ENCODE results near the gene TRPM4.
A peak's percentile ranks its signal among the peaks of the same experiment; 100 is the strongest.
"Not testable (repeated sequence)": the region's sequence is repeated elsewhere in the genome, so short reads cannot be mapped to it uniquely, and the experiment has no call there.

TRPM4 gene

GRCh38 chr19:49126575-49126974 is 31.0 kb upstream of the TRPM4 start:
- TF ChIP-seq LEF1 (IDR thresholded peaks at IDR 0.05; ENCODE audit: borderline replicate concordance) (no peak), ZNF384 (IDR thresholded peaks at IDR 0.05) (peak; percentile 19; the same call in 1 of the 2 replicates)
- DNase-seq (ENCODE audit: extremely low spot score) = no peak
- POLR2A ChIA-PET = interaction anchor here (1.8 kb wide), 1 partner anchor 9 kb away, joined by 9 read pairs; no protein-coding TSS in a partner anchor
- CTCF ChIA-PET = no interaction called here

DNA sequence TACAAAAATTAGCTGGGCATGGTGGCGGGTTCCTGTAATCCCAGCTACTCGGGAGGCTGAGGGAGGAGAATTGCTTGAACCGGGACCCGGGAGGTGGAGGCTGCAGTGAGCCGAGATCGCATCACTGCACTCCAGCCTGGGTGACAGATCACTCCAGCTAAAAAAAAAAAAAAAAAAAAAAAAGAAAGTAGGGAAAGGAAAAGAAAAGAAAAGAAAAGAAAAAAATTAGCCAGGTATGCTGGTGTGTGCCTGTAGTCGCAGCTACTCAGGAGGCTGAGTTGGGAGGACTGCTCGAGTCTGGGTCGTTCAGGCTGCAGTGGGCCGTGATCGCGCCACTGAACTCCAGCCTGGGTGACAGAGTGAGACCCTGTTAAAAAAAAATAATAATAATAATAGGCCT is 30.4 kb upstream of the TRPM4 start:
- POLR2A ChIA-PET = interaction anchor here (0.9 to 1.8 kb wide), 5 partner anchors 9 to 15 kb away, joined by 4 to 12 read pairs (median 7); partner anchors contain the start of gene LIN7B
- 0 out of 2 replicates have a peak, but pooled peaks have one; percentile 6 for TF ChIP-seq ZNF384 (IDR thresholded peaks at IDR 0.05)
- CTCF ChIA-PET = interaction anchor here (0.6 to 2.1 kb wide), 5 partner anchors 18 to 98 kb away, joined by 3 to 6 read pairs (median 4); no protein-coding TSS in a partner anchor
- DNase-seq (ENCODE audit: extremely low spot score) = not testable (repeated sequence)

- ChIA-PET POLR2A (interaction anchor here (0.6 to 1.8 kb wide), 7 partner anchors 8 to 23 kb away, joined by 4 to 12 read pairs (median 7); partner anchors contain the start of gene LIN7B), CTCF (interaction anchor here (0.6 to 2.1 kb wide), 5 partner anchors 17 to 97 kb away, joined by 3 to 6 read pairs (median 4); no protein-coding TSS in a partner anchor)
- DNase-seq (ENCODE audit: extremely low spot score) = peak; percentile 98
- TF ChIP-seq, protein P1, sequence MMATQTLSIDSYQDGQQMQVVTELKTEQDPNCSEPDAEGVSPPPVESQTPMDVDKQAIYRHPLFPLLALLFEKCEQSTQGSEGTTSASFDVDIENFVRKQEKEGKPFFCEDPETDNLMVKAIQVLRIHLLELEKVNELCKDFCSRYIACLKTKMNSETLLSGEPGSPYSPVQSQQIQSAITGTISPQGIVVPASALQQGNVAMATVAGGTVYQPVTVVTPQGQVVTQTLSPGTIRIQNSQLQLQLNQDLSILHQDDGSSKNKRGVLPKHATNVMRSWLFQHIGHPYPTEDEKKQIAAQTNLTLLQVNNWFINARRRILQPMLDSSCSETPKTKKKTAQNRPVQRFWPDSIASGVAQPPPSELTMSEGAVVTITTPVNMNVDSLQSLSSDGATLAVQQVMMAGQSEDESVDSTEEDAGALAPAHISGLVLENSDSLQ (IDR thresholded peaks at IDR 0.05) = peak; percentile 81
- TF ChIP-seq L3MBTL2 (conservative IDR thresholded peaks at IDR 0.05) = peak; percentile 98
- TF ChIP-seq SUZ12 (IDR thresholded peaks at IDR 0.05) = no peak
Observed at GRCh38 chr19:49127674-49128544, 29.7 kb upstream of the TRPM4 start.

DNA sequence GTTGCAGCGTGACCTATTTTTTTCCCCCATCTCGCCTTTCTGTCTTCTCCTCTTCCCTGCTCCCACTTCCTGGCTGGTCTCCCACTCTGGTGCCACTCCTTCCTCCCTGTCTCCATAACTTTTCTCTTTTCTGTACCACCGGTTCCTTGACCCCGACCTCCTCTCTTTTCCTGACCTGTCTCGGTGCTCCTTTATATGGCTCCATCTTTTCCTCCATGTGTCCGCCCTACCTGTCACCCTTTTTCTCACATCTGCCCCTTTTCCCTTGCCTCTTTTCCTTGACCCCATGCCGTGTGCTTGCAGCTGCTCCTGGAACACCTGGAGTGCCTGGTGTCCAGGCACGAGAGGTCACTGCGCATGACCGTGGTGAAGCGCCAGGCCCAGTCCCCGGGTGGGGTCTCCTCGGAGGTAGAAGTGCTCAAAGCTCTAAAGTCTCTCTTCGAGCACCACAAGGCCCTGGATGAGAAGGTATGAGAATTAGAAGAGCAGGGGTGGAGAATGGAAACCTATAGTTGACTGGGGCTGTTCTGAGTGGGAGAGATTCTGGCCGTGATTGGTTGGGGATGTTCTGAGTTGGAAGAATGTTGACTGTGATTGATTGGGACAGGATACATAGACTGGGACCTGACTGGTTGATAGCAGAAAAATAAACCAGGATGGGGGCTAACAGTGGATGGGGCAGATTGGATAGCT is 28.9 kb upstream of the TRPM4 start:
- no peak for TF ChIP-seq L3MBTL2 (conservative IDR thresholded peaks at IDR 0.05)
- TF ChIP-seq BHLHE40 (IDR thresholded peaks at IDR 0.05; ENCODE audit: borderline replicate concordance) = no peak
- TF ChIP-seq CTBP1 (IDR thresholded peaks at IDR 0.05; ENCODE audit: borderline replicate concordance) = no peak
- TF ChIP-seq, protein P1 (IDR thresholded peaks at IDR 0.05) = 0 out of 2 replicates have a peak, but pooled peaks have one; percentile 49
- DNase-seq (ENCODE audit: extremely low spot score) = no peak
- POLR2A ChIA-PET = interaction anchor here (0.8 to 1.8 kb wide), 4 partner anchors 7 to 20 kb away, joined by 7 to 11 read pairs (median 8); partner anchors contain the start of gene LIN7B
- CTCF ChIA-PET = interaction anchor here (1.3 to 2.1 kb wide), 2 partner anchors 18 to 22 kb away, joined by 4 to 6 read pairs; no protein-coding TSS in a partner anchor

- CTCF ChIA-PET = interaction anchor here (2.1 kb wide), 1 partner anchor 17 kb away, joined by 6 read pairs; no protein-coding TSS in a partner anchor
- no peak for DNase-seq (ENCODE audit: extremely low spot score)
- POLR2A ChIA-PET = interaction anchor here (1.6 kb wide), 1 partner anchor 15 kb away, joined by 7 read pairs; the partner anchor contains the start of gene LIN7B
- TF ChIP-seq HDGF (IDR thresholded peaks at IDR 0.05; ENCODE audit: borderline replicate concordance) (no peak), LEF1 (IDR thresholded peaks at IDR 0.05; ENCODE audit: borderline replicate concordance) (no peak), L3MBTL2 (conservative IDR thresholded peaks at IDR 0.05) (no peak), FOXA1 (IDR thresholded peaks at IDR 0.05) (no peak), ZNF384 (IDR thresholded peaks at IDR 0.05) (no peak), ELF4 (IDR thresholded peaks at IDR 0.05) (no peak), SUZ12 (IDR thresholded peaks at IDR 0.05) (no peak), NFRKB (IDR thresholded peaks at IDR 0.05) (no peak), ARNT (IDR thresholded peaks at IDR 0.05) (no peak), BHLHE40 (IDR thresholded peaks at IDR 0.05; ENCODE audit: borderline replicate concordance) (no peak), CTBP1 (IDR thresholded peaks at IDR 0.05; ENCODE audit: borderline replicate concordance) (no peak), FOXM1 (IDR thresholded peaks at IDR 0.05; ENCODE audit: borderline replicate concordance) (no peak), FOXK2 (IDR thresholded peaks at IDR 0.05) (no peak), SP1 (IDR thresholded peaks at IDR 0.05) (no peak), TARDBP (IDR thresholded peaks at IDR 0.05) (no peak)
- TF ChIP-seq, protein P1 (IDR thresholded peaks at IDR 0.05) = no peak
Observed at GRCh38 chr19:49129238-49129583, 28.4 kb upstream of the TRPM4 start.

DNA sequence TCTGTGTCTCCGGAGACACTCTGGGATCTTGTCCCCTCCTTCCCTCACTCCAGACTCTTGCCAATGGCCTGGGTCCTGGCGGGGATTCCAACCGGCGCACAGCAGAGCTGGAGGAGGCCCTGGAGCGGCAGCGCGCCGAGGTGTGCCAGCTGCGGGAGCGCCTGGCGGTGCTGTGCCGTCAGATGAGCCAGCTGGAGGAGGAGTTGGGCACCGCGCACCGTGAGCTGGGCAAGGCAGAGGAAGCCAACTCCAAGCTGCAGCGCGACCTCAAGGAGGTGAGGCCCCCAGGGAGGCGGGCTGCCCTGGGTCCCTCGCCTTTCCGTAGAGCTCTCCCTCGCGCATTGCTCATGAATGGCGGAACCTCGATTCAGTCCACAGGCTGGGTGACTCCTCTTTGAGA is 27.3 kb upstream of the TRPM4 start:
- CTCF ChIA-PET = no interaction called here
- POLR2A ChIA-PET = interaction anchor here (0.9 to 1.6 kb wide), 3 partner anchors 11 to 16 kb away, joined by 3 to 7 read pairs (median 5); partner anchors contain the start of genes LIN7B and PPFIA3
- no peak for DNase-seq (ENCODE audit: extremely low spot score)
- no peak for TF ChIP-seq SP1 (IDR thresholded peaks at IDR 0.05)
- TF ChIP-seq, protein P1 (IDR thresholded peaks at IDR 0.05) = no peak
- no peak for TF ChIP-seq ELF4 (IDR thresholded peaks at IDR 0.05)
- TF ChIP-seq L3MBTL2 (conservative IDR thresholded peaks at IDR 0.05) = no peak
- TF ChIP-seq CTBP1 (IDR thresholded peaks at IDR 0.05; ENCODE audit: borderline replicate concordance) = no peak

Data from HEK293T (cell line).